Ramos (cell line): Measurements from ENCODE around the gene UBE2M.
"Not testable (repeated sequence)": the region's sequence is repeated elsewhere in the genome, so short reads cannot be mapped to it uniquely, and the experiment has no call there.

Source experiments
- in situ Hi-C: fragments of 300-500 bp; cut with MboI; formaldehyde crosslinking; loops from one replicate; pipeline ENCODE4 v1.14.3; 2022; ENCODE audit warnings: low sequenced_read_pairs; ENCODE audit not compliant: unreplicated experiment

UBE2M gene

GRCh38 chr19:58515259-58515658, 43.2 kb downstream of the UBE2M start:
- in situ Hi-C loops: no loop called here

GRCh38 chr19:58514564-58515022, 43.8 kb downstream of the UBE2M start:
- in situ Hi-C loops: no loop called here

- in situ Hi-C loops: no loop called here
These were observed 44.5 kb downstream of the UBE2M start for GRCh38 chr19:58513694-58514563.

- in situ Hi-C loops: no loop called here
These were observed 45.2 kb downstream of the UBE2M start for GRCh38 chr19:58513213-58513693.

GRCh38 chr19:58511353-58512208, 46.8 kb downstream of the UBE2M start, which contains the start of gene SLC27A5:
TSS of gene SLC27A5 (minus strand) at chr19:58511992. CDS start at chr19:58511955, 37 bp downstream.
- in situ Hi-C loops: no loop called here

GRCh38 chr19:58510084-58510862, 48.1 kb downstream of the UBE2M start:
- in situ Hi-C loops: no loop called here

- in situ Hi-C loops: no loop called here
These were observed 48.7 kb downstream of the UBE2M start for GRCh38 chr19:58509731-58510083.

- in situ Hi-C loops: not testable (repeated sequence)
These were observed 50.7 kb downstream of the UBE2M start for GRCh38 chr19:58507602-58508223.
